ENCODE measurements around the gene ARHGEF19.
"Not testable (repeated sequence)": the region's sequence is repeated elsewhere in the genome, so short reads cannot be mapped to it uniquely, and the experiment has no call there.

ARHGEF19 gene

DNA sequence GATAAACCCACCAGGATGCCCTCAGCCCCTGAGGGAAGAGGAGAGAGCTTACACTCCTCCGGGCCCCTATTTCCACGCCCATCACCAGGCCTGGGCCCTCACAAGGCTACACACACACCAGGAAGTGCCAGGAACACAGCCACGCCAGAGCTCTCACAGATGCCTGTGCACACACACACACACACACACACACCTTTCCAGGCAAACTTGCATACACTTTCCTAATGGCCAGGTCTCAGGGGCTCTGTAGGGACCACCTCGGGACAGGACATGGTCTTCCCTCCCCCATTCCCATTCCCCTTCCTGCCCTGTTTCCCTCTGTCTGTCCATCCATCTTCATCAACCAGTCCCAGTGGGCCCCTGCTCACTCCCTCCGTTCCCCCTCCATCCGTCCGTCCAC, 46.9 kb downstream of the ARHGEF19 start:
- DNase-seq (ENCODE audit: low read depth): no peak

DNA sequence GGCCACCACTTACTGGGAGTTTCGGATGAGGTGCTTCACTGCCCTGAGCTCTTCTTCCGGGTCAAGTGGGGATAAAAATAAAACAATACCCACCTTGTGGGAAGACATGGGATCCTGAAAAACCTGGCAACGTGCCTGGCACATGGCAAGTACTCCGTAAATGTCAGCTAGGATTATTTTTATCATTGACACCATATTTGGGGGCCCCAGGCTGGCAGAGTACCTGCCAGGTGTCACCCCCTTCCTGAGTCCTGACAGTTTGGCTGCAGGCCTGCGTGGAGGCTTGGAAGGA, 47.4 kb downstream of the ARHGEF19 start:
- DNase-seq (ENCODE audit: low read depth): no peak

DNA sequence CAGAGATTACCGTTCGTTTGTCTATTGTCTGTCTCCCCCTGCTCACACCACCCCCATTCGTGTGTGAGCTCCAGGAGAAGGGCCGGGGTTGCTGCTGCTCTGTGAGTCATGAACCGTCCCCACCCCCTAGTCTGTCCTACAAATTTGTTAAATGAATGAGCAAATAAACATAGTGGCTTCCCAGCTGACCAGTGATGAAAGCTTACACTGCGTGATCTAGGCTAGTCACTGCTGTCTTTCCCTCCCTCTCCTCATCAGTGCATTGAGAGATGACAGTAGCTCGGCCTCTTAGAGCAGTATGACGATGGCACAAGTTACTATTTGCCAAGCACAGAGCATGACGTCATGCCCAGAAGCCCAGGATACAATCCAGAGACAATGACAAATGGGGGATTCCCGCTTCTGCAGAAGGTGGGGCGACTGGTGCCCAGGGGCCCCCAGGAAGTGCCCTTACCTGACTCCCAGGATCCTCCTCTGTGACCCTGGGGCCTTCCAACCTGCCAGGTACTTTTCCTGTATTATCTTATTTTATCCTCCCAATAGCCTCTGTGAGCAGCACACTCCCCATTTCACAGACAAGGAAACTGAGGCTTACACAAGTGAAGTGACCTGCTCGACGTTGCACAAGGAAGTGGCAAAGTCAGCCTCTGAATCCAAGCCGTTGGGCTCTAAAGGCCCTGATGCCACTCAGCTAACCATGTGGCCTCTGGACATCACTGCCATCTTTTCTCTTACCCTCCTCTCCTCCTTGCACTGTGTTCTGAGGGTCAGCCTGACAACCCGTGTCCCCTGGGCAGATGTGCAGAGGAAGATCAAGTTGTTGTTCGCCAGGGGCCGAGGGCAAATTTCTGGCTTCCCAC, 48.0 kb downstream of the ARHGEF19 start:
- no peak for DNase-seq (ENCODE audit: low read depth)

DNA sequence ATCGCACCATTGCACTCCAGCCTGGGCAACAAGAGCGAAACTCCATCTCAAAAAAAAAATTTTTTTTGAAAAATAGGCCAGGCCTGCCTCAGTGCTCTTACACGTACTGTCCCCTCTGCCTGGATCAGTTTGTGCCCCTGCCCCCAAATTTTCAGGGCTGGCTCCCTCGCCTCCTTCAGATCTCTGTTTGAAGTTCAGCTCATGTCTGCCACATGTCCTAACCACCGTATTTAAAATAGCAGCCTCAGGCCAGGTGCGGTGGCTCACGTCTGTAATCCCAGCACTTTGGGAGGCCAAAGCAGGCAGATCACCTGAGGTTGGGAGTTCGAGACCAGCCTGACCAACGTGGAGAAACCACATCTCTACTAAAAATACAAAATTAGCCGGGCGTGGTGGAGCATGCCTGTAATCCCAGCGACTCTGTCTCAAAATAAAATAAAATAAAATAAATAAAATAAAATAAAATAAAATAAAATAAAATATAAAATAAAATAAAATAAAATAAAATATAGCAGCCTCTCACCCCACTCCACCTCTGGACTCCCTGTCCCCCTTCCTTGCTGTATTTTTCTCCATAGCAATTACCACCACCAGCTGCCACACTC, 48.7 kb downstream of the ARHGEF19 start:
- not testable (repeated sequence) for DNase-seq (ENCODE audit: low read depth)

DNA sequence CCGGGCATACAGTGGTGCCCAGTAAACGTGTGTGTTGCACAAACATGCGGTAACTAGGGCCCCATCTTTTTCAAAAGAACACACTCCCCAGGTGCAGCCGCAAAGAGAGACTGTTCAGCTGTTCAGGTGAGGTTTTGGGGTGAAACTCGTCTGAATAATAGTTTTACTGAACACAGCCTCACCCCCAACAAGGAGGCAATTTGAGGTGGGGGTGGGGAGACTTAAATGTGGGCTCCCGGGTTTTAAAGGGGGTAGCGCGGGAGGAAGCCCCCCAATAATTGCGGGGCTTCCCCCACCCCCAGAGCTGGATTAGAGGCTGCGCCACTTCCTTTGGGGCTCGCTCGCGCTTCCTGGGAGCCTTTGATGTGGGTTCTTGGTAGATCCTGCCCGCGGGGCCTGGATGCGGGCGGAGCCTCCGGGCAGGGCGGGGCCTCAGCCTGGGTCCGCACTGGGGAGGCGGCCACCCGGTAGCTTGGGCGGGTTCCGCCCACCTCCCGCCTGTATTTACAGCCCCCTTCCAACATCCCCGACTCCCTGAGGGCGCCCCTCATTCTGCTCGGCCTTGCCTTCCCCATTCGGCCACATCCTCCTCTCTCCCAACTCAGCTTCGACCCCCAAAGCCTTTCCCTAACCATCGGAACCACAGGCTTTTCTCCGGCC, 50.2 kb downstream of the ARHGEF19 start:
- DNase-seq (ENCODE audit: low read depth): peak; percentile 47

DNA sequence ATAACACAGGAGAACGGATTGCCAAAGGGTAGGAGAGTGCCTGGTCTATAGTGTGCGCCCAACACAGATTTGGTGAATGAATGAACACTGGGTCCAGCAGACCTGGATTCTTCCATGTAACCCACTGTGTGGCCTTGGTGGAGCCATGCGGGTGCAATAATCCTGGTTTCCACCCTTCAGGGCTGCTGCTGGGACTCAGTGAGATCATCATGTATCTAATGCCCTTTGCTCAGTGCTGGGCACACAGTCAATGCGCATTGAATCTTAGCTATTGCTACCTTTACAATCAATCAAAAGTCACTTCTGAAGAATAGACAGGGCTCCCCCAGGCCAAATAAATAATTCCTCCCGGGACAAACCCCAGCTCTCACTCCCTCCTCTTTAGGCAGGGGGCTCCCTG, 50.7 kb downstream of the ARHGEF19 start:
- DNase-seq (ENCODE audit: low read depth): no peak

DNA sequence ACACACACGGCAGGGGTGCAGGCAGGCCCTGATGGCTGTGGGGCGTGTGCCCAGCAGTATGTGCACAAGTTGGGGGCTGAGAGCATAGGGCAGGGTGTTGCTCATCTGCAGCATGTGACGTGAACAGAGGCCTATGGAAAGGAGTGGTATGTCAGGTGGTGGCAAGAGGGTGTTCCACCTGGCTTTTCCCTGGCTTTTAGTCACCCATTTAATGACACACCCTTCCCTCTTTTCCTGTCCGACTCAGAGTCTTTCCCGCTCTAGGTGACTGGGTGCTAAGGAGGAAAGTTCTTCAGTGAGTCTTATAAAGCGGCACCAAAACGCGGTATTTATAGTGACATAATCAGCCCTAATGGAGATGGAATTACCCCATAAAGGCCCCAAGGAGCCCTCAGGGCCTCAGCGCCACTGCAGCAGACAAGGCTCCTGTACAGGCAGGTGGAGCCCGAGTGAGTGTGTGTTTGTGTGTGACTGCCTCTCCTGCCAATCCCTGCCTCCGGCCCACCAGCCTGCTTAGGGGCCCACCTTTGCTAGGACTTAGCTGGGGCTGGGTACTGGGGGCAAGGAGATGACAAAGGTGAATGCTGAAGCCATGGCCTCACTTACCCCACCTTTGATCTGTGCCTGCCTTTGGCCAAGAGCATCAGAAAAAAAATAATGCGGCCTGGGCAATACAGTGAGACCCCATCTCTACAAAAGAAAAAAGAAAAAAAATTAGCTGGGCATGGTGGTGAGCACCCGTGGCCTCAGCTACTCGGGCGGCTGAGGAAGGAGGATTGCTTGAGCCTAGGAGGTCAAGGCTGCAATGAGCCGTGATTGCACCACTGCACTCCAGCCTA, 53.2 kb downstream of the ARHGEF19 start:
- DNase-seq (ENCODE audit: low read depth): no peak

DNA sequence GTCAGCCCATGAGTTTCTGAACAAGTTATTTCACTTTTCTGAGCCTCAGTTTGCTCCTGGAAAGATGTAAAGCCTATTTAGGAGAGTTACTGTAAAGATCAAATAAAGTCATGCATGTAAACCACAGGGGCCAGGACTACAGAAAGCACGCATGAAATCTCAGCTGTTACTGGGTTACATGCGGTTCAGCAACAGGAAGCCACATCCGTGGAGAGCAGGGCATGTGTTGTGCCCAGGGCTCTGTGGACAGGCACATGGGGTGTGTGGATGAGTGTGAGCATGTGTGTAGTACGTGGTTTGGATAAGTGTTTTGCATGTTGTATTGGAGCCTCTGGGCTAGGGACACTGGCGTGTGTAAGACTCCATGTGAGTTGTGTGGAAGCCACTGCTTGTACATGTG, 54.4 kb downstream of the ARHGEF19 start:
- no peak for DNase-seq (ENCODE audit: low read depth)

DNA sequence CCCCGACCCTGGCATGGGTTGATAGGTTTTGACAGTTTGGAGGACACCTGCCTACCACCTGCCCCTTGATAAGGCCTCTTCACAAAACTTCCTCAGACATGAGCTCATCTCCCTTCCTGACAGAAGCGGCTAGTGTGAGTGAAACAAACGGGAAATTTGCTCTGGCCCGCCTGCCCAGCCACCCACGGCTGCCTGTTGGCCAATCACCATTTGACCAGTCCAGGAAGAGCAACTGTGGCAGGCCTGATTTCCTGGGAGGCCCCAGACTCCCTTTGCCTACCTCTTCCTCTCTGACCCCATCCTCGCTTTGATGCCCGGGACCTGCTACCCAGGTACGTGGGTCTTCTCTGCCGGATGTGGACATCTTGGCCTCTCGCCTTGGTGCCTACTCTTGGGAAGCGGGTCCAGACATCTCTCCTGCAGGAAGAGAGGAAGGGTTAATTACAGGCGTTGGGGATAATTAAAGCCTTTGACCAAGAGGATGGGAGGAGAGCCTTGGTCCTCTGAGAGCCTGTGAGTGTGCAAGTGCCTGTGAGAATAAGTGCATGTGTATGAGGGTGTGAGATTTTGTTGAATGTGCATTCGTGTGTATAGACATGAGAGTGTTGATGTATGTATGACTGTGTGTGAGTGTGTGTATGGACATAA, 55.5 kb downstream of the ARHGEF19 start:
- no peak for DNase-seq (ENCODE audit: low read depth)

DNA sequence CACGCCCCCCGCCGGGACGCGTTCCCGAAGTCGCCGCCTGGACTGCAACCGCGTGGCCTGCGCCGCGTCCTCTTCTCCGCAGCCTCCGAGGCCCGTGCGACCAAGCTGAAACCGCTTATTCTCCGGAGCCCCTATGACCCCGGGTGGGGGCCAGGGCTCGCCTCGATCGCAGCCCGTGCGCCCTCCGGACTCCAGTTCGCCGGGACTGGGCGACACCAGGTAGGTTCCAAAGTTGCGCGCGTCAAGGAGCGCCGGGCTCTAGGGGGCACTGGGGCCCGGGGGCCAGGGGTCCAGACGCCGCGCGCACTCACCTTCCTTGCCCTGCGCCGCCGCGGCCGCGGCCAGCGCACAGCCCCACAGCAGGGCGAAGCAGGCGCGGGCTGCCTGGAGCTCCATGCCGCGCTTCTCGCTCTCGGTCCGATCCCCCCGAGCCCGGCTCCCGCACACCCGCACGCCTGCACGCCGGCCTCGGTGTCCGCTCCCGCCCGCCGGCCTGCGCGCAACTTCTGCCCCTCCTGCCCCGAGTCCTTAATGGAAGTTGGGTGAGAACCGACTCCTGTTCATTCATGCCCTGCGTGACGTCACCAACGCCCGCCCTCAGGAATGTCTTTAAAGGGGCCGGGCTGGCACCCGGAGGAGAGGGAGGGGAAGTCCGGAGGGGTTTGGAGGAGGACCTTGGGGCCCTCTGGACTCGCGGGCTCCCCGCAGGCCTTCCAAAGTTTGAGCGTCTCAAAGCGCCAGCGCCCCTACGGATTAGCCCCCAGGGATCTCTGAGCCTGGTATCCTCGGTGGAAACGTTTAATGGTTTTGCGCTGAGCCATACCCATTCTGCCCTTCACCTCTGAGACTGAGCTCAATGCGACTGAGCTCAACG, 56.7 kb downstream of the ARHGEF19 start, which contains the start of gene EPHA2:
EPHA2 (minus strand) TSS at position 533 of the 874 bp plus-strand sequence; CDS start at position 396, 137 bp downstream.
- DNase-seq (ENCODE audit: low read depth): no peak

DNA sequence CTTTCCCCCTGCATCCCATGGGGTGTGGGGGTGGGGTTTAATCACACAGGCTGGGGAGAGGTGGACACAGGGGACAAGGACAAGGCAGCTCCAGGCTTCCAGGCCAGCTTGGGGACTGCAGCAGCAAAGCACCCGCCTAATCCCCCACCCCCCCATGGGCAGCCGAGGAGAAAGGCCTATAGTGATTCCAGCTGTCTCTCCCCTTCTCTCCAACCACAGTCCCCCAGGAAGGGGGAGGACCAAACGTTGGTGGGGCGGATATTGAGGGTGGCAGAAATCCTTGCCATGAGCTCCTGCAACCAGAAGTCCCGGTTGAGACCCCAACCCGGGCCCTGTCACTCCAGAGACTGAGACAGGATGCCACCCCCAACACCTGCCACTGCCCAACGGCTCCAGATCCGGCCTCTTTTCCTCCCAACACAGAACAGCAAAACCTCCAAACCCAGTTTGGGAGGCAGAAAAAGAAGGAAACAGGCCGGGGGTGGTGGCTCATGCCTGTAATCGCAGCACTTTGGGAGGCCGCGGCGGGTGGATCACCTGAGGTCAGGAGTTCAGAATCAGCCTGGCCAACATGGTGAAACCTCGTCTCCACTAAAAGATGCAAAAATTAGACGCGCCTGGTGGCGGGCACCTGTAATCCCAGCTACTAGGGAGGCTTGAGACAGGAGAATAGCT, 58.3 kb downstream of the ARHGEF19 start:
- no peak for DNase-seq (ENCODE audit: low read depth)

DNA sequence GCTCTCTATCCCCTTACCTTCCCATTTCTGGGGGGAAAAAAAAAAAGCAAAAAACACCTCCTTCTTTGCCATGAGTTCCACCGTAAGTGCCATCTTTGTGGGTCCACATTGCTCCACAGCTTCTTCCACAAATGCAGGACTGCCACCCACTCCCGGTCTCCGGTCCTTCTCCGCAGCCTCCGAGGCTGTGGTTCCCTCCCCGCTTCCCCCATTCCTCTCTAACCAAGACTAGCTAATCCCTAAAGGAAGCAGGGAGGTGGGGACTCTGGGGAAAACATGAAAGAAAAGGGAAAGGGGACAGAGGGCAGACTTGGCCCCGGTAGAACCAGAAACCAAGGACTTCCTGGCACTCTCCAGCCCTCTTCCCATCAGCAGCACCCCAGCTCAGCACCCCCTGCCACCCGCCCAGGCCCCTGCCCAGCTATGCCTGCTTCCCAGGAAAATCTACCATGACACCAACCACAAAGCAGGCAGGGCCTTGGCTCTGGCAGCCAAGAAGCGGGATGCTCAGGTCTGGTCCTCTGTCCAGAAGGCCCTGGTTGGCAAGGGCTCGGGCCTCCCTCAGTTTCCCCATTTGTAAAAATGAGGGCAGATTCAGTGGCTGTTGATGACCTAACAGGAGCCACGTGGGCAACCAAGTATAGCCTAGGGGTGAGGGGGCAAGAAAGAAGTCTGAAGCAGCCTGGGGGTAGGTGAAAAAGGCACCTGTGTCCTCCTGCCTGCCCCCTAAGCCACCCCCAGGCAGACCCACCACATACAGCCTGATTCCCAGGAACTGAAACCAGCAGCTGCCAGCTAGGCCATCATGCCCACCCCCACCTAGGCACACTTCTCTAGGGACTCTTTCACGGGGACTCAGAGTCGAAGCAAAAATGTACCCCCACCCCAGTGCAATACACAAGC, 59.1 kb downstream of the ARHGEF19 start:
- DNase-seq (ENCODE audit: low read depth): no peak

DNA sequence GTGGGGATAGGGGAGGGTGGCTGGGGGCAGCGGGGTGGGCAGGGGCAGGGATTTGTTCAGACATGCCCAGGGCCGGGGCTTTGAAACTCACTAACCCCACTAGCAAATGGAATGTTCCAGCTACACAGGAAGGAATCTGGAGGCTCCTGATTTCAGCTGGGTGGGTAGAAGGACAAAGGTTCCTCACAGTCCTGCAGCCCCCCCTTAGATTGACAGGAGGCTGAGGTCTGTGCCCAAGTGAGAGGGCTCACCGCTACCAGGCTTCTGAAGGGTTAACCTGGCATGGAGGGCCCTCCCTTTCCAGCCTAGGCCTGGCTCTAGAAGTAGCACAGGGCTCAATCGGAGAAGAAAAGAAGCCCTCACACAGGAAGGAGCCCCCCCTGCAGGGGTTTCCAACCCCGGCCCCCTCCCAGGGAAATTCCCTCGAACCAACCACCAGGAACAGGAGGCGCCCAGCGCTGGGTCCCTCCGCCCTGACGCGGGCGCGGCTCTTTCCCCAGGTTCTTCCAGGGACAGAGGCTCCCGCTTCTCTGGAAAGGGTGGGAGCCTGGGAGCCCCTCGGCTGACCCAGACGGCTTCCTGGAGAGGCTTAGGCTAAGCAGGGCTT, 59.9 kb downstream of the ARHGEF19 start:
- no peak for DNase-seq (ENCODE audit: low read depth)

DNA sequence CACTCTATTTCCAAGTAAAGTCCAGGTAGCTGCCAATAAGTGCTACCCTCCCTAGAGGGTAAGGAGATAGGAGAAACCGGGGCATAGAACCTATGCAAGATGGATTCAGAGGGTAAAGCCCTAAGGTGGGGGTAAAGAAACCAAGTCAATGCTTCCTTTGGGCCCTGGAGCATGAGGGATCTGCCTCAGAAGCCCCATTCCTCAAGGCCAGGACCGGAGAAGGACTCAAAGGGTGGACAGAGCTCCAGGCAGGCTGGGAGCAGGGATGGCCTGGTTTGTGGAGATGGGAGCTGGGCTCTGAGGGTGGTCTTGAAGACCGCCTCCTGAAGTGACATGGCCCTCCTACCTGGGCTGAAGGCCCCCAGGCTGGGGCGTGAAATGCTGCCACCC, 60.5 kb downstream of the ARHGEF19 start:
- no peak for DNase-seq (ENCODE audit: low read depth)

DNA sequence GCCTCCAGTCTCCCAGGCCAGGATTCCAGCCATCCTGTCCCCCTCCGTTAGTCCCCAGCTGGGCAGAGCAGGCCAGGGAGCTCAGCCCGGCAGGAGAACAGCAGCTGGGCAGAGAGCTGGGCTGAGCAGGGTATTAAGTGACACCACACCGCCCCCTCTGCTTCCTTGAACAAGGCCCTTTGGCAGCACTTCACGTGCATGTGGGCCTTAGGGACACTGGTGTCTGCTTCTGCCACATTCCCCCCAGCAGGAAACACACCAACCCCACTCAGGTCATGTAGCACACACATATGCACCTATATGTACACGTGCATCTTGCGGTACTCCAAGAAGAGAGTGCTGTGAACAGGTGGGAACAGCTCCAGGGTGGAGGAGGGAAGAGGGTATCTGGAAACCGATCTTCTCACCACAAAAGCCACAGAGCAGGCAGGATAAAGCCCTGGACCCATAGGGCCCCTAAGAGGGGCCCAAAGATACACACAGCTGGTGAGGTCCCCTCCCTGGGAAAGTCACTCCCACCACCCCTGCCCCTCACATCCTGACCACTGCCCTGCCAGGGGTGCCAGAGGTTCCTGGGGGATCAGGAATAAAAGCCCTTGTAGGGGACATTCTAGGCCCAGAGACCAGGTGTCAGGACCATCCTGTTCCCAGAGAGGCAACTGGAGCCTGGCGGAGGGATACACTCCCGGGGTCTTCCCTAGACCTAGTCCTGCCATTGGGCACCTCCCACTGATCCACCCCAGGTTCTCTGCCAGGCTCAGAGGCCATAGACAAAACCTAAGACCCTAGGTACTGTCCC, 61.1 kb downstream of the ARHGEF19 start:
- no peak for DNase-seq (ENCODE audit: low read depth)

DNA sequence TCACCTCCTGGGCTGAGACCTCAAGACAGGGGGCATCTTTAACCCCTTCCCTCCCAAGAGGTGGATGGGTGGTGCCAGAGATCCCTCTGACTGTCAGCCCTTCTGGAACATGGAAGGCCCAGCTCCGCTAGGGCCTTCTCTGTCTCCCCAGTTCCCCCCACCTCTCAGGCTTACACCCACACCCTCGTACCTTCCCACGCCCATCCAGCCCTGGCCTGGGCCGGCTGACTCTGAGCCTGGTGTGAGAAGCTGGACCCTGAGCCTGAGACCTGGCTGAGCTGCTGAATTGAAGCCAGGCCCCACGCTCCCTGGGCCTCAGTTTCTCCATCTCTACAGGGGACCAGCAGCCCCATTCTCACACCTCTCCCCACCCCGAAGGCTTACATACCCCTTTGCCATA, 61.9 kb downstream of the ARHGEF19 start:
- no peak for DNase-seq (ENCODE audit: low read depth)

DNA sequence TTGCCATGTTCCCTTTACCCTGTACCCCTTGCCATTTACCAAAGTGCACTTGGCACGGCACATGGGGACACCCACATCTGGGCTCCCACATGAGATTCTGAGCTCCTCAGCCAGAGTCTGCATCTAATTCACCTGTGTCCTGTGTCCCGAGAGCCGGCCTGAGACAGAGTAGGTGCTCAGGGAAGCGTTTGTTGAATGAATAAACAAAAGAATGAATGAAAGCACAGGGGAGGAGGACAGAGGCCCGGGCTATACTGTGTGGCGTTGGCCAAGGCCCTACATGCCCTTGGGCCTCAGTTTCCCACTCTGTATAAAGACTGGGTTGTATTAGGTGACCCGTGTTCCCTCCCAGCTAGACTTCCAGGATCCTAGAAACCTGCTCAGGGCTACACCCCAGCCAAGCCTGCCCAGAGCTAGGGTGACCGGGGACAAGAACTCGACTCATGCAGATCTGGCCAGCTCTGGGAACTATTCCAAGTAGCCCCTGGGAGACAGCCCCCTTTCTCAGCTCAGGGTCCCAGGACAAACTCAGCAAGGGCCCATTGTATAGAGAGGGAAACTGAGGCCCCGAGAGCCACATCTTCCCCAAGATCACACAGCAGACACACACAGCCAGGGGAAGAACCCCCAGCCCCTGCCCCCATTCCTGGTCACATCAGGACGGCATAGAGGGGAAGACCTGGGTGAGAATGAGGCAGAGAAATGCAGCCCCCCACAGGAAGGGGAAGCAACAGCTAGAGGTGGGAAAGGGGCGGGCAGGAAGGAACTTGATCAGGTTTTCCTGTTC, 62.6 kb downstream of the ARHGEF19 start:
- no peak for DNase-seq (ENCODE audit: low read depth)
